Activated CD8-positive, alpha-beta memory T cell treated with anti-CD3 and anti-CD28 coated beads, Interleukin-2, amount 10 ng/mL, durations not matched to agents 7 days and 5 days (primary cell): ENCODE data around the gene IFT88. TPM values are rescaled to one million over a fixed set of nuclear protein-coding genes. Genes with fewer than 3 reads are reported as not detected.

Experiments used
- ATAC-seq: fragments of 150-1000 bp; cut with Tn5 transposase; one replicate; pipeline ENCODE4 v1.10.0; 2021; ENCODE audit warnings: moderate library complexity
- CTCF ChIA-PET: fragments of 350-600 bp; sonication (Branson Sonifier 250); formaldehyde crosslinking; loops from one replicate; lab custom pipeline; 2021; ENCODE audit warnings: antibody characterized with exemption; lab: Charles Lee
- DNase-seq: peaks from one replicate; pipeline ENCODE4 v3.0.0-alpha.2; 2020
- H3K27ac Mint-ChIP-seq: one replicate; pipeline ENCODE4 v1.8.0; 2021; ENCODE audit warnings: mild to moderate bottlenecking, mixed read lengths
- H3K27me3 Mint-ChIP-seq: one replicate; pipeline ENCODE4 v1.8.0; 2021; ENCODE audit warnings: mixed read lengths
- H3K36me3 Mint-ChIP-seq: one replicate; pipeline ENCODE4 v1.8.0; 2021; ENCODE audit warnings: mild to moderate bottlenecking, mixed read lengths
- H3K4me1 Mint-ChIP-seq: one replicate; pipeline ENCODE4 v1.8.0; 2021; ENCODE audit warnings: mixed read lengths
- H3K4me3 Mint-ChIP-seq: one replicate; pipeline ENCODE4 v1.8.0; 2021; ENCODE audit warnings: mild to moderate bottlenecking, moderate library complexity, mixed read lengths
- H3K9me3 Mint-ChIP-seq: one replicate; pipeline ENCODE4 v1.8.0; 2022; ENCODE audit warnings: low read depth, mixed read lengths
- total RNA-seq, 2 experiments: library from RNA; stranded (reverse); gene quantifications; one replicate each; pipeline ENCODE4 v1.2.3, GENCODE V29; 2021

Gene IFT88
- total RNA-seq, 2 experiments from 2014 or later = 5.4 to 6.4 TPM

GRCh38 chr13:20686863-20687579, 120.1 kb downstream of the IFT88 start:
- Mint-ChIP-seq H3K27me3 (no peaks in the 10 kb centered on the region), H3K36me3 (no peaks in the 10 kb centered on the region), H3K4me3 (no peak overlapping the region), H3K4me1 (no peaks in the 10 kb centered on the region), H3K9me3 (no peaks in the 10 kb centered on the region), H3K27ac (no peak overlapping the region)
- CTCF ChIA-PET = interaction anchor here (0.9 to 1.4 kb wide), 2 partner anchors 17 to 26 kb away, joined by 3 to 4 read pairs; no protein-coding TSS in a partner anchor
- no peak for ATAC-seq
- DNase-seq = no peak

- H3K36me3 Mint-ChIP-seq = no peaks in the 10 kb centered on the region
- H3K4me1 Mint-ChIP-seq = no peaks in the 10 kb centered on the region
- H3K4me3 Mint-ChIP-seq = no peak overlapping the region
- no peak for ATAC-seq
- H3K9me3 Mint-ChIP-seq = no peaks in the 10 kb centered on the region
- H3K27ac Mint-ChIP-seq = no peak overlapping the region
- peaks cover 3% of the 10 kb centered on the region for H3K27me3 Mint-ChIP-seq
- no peak for DNase-seq
- CTCF ChIA-PET = no interaction called here
Measured at GRCh38 chr13:20689291-20689690, 122.3 kb downstream of the IFT88 start.

GRCh38 chr13:20691616-20692015, 124.7 kb downstream of the IFT88 start:
- Mint-ChIP-seq H3K4me3 (no peak overlapping the region), H3K9me3 (no peaks in the 10 kb centered on the region), H3K27ac (no peak overlapping the region), H3K4me1 (peaks cover 4% of the 10 kb centered on the region), H3K36me3 (no peaks in the 10 kb centered on the region), H3K27me3 (peaks cover 9% of the 10 kb centered on the region)
- CTCF ChIA-PET = no interaction called here
- DNase-seq (no peak), ATAC-seq (no peak)

- ATAC-seq (no peak), DNase-seq (no peak)
- H3K27me3 Mint-ChIP-seq = peaks cover 23% of the 10 kb centered on the region
- CTCF ChIA-PET = no interaction called here
- no peak overlapping the region for H3K4me3 Mint-ChIP-seq
- H3K36me3 Mint-ChIP-seq = no peaks in the 10 kb centered on the region
- no peaks in the 10 kb centered on the region for H3K9me3 Mint-ChIP-seq
- H3K4me1 Mint-ChIP-seq = peaks cover 4% of the 10 kb centered on the region
- H3K27ac Mint-ChIP-seq = no peak overlapping the region
Measured at GRCh38 chr13:20696073-20696472, 129.1 kb downstream of the IFT88 start.

GRCh38 chr13:20699715-20700114, 132.8 kb downstream of the IFT88 start:
- Mint-ChIP-seq H3K27me3 (peaks cover 32% of the 10 kb centered on the region), H3K9me3 (no peaks in the 10 kb centered on the region), H3K4me3 (no peak overlapping the region), H3K4me1 (peaks cover 15% of the 10 kb centered on the region), H3K27ac (no peak overlapping the region), H3K36me3 (no peaks in the 10 kb centered on the region)
- CTCF ChIA-PET = no interaction called here
- DNase-seq (no peak), ATAC-seq (no peak)

- DNase-seq (no peak), ATAC-seq (no peak)
- Mint-ChIP-seq H3K36me3 (no peaks in the 10 kb centered on the region), H3K9me3 (no peaks in the 10 kb centered on the region), H3K27ac (no peak overlapping the region), H3K4me1 (peaks cover 15% of the 10 kb centered on the region), H3K27me3 (peaks cover 36% of the 10 kb centered on the region), H3K4me3 (no peak overlapping the region)
- CTCF ChIA-PET = no interaction called here
Measured at GRCh38 chr13:20700288-20700687, 133.3 kb downstream of the IFT88 start.

GRCh38 chr13:20701461-20701860, 134.5 kb downstream of the IFT88 start:
- CTCF ChIA-PET = interaction anchor here (2.5 kb wide), 1 partner anchor 10 kb away, joined by 6 read pairs; no protein-coding TSS in a partner anchor
- no peak overlapping the region for H3K27ac Mint-ChIP-seq

GRCh38 chr13:20702530-20702914, 135.6 kb downstream of the IFT88 start:
- DNase-seq = no peak
- Mint-ChIP-seq H3K9me3 (no peaks in the 10 kb centered on the region), H3K36me3 (no peaks in the 10 kb centered on the region), H3K27me3 (peaks cover 30% of the 10 kb centered on the region), H3K27ac (peak overlapping the region; percentile 56), H3K4me1 (peaks cover 11% of the 10 kb centered on the region), H3K4me3 (peak overlapping the region; percentile 80)
- CTCF ChIA-PET = interaction anchor here (0.6 to 2.5 kb wide), 6 partner anchors 9 to 206 kb away, joined by 3 to 7 read pairs (median 6); no protein-coding TSS in a partner anchor
- no peak for ATAC-seq

More at GRCh38 chr13:20701461-20701860, 134.5 kb downstream of the IFT88 start:
- Mint-ChIP-seq H3K4me3 (no peak overlapping the region), H3K9me3 (no peaks in the 10 kb centered on the region), H3K36me3 (no peaks in the 10 kb centered on the region), H3K27me3 (peaks cover 30% of the 10 kb centered on the region), H3K4me1 (peaks cover 11% of the 10 kb centered on the region)
- DNase-seq (no peak), ATAC-seq (no peak)

- Mint-ChIP-seq H3K27me3 (peaks cover 28% of the 10 kb centered on the region), H3K27ac (peak within 1 kb of the TSS; percentile 56), H3K4me1 (peaks cover 11% of the 10 kb centered on the region), H3K4me3 (peak within 1 kb of the TSS; percentile 80), H3K9me3 (no peaks in the 10 kb centered on the region), H3K36me3 (no peaks in the 10 kb centered on the region)
- ATAC-seq (peak; percentile 41), DNase-seq (peak; percentile 62)
- CTCF ChIA-PET = interaction anchor here (0.5 to 2.5 kb wide), 12 partner anchors 9 to 640 kb away, joined by 3 to 7 read pairs (median 4); no protein-coding TSS in a partner anchor
Measured at GRCh38 chr13:20702915-20703779, 136.2 kb downstream of the IFT88 start, which contains the start of gene IL17D. Gene IL17D (plus strand): TSS chr13:20703699. CDS start chr13:20704002, 303 bp downstream.

GRCh38 chr13:20703780-20704458, 137.0 kb downstream of the IFT88 start:
- CTCF ChIA-PET = interaction anchor here (0.5 to 2.5 kb wide), 11 partner anchors 8 to 639 kb away, joined by 3 to 6 read pairs (median 4); no protein-coding TSS in a partner anchor
- no peaks in the 10 kb centered on the region for H3K36me3 Mint-ChIP-seq
- peak overlapping the region; percentile 60 for H3K4me3 Mint-ChIP-seq
- DNase-seq = peak; percentile 81
- no peaks in the 10 kb centered on the region for H3K9me3 Mint-ChIP-seq
- H3K4me1 Mint-ChIP-seq = peaks cover 11% of the 10 kb centered on the region
- peaks cover 28% of the 10 kb centered on the region for H3K27me3 Mint-ChIP-seq
- H3K27ac Mint-ChIP-seq = no peak overlapping the region
- ATAC-seq = peak; percentile 91

- Mint-ChIP-seq H3K27ac (no peak overlapping the region), H3K9me3 (no peaks in the 10 kb centered on the region), H3K4me1 (peaks cover 11% of the 10 kb centered on the region), H3K4me3 (peak overlapping the region; percentile 60), H3K36me3 (no peaks in the 10 kb centered on the region), H3K27me3 (peaks cover 26% of the 10 kb centered on the region)
- CTCF ChIA-PET = interaction anchor here (0.7 to 1.5 kb wide), 7 partner anchors 17 to 507 kb away, joined by 3 to 6 read pairs (median 4); no protein-coding TSS in a partner anchor
- ATAC-seq (peak; percentile 2), DNase-seq (no peak)
Measured at GRCh38 chr13:20704459-20705069, 137.6 kb downstream of the IFT88 start.

- H3K36me3 Mint-ChIP-seq = no peaks in the 10 kb centered on the region
- no peak overlapping the region for H3K27ac Mint-ChIP-seq
- H3K9me3 Mint-ChIP-seq = no peaks in the 10 kb centered on the region
- H3K4me3 Mint-ChIP-seq = no peak overlapping the region
- ATAC-seq (no peak), DNase-seq (no peak)
- H3K4me1 Mint-ChIP-seq = peaks cover 11% of the 10 kb centered on the region
- CTCF ChIA-PET = interaction anchor here (0.7 to 1.2 kb wide), 2 partner anchors 109 to 526 kb away, joined by 3 to 4 read pairs; no protein-coding TSS in a partner anchor
- H3K27me3 Mint-ChIP-seq = peaks cover 10% of the 10 kb centered on the region
Measured at GRCh38 chr13:20706661-20707060, 139.7 kb downstream of the IFT88 start.
